GM18505 (cell line): ENCODE measurements around the gene KIF1A.

Source experiments
- ATAC-seq: cut with Tn5 transposase; IDR thresholded peaks from one replicate; pipeline ENCODE4 v1.9.1; 2021; ENCODE audit not compliant: unreplicated experiment
- POLR2A ChIP-seq: IDR thresholded peaks from 4 replicates; pipeline ENCODE4 v1.6.1; 2011; ENCODE audit warnings: borderline replicate concordance; ENCODE audit not compliant: insufficient read depth, insufficient read length; ENCODE audit errors: extremely low read depth

The KIF1A gene

DNA sequence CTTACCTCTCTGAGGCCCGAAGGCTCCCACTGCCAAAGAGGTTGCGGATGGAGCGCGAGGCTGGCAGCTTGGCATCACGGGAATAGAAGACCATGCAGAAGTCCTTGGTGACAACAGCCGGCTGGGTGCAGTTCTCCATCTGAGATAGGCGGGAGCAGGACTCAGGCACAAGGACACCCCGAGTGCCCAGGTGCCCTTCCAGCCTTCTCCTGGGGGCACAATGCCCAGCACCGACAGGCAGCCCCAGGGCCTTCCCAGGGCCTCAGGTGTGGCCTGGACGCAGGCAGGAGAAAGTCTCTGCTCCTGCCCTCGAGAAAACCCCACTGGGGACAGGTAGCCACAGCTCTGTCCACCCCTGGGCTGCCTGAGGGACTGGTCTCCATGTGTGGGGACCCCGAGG is 94.8 kb downstream of the KIF1A start:
- ATAC-seq, result no peak
- no peak for TF ChIP-seq POLR2A

DNA sequence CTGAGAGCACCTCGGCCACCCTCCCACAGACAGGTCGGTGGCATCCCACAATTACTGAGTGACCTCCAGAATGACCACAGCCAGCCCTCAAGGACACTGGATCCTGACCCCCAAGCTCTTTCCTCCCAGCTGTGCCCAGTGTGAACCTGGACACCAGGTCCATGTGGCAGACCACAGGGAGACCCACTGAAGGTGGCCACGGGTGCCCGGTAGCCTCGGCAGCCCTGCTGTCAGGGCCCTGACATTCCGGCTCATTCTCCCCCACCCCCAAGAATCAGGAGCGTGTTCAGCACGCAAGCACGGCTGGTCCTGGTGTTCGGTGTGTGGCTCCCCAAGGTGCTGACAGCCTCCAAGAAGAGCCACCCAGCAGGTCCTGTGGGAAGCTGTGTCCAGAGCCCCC is 95.6 kb downstream of the KIF1A start:
- ATAC-seq, result no peak
- no peak for TF ChIP-seq POLR2A

DNA sequence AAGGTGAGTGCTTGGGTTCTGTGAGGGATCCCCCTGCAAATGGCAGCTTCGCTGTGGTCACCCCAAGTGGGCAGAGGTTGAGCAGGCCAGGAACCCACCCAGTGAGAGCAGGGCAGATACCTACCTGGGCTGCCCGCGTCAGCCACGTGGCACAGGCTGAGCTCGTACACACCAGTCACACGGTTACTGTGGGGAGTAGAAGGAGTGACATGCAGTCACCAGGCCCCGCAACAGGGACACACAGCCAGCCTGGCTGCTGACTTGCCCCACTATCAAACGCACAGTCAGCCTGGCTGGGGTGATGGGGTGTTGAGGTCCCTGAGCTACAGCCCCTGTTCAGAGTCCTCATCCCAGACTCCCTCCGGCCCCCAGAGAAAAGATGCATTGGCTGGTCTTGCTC is 96.2 kb downstream of the KIF1A start:
- ATAC-seq, result no peak

DNA sequence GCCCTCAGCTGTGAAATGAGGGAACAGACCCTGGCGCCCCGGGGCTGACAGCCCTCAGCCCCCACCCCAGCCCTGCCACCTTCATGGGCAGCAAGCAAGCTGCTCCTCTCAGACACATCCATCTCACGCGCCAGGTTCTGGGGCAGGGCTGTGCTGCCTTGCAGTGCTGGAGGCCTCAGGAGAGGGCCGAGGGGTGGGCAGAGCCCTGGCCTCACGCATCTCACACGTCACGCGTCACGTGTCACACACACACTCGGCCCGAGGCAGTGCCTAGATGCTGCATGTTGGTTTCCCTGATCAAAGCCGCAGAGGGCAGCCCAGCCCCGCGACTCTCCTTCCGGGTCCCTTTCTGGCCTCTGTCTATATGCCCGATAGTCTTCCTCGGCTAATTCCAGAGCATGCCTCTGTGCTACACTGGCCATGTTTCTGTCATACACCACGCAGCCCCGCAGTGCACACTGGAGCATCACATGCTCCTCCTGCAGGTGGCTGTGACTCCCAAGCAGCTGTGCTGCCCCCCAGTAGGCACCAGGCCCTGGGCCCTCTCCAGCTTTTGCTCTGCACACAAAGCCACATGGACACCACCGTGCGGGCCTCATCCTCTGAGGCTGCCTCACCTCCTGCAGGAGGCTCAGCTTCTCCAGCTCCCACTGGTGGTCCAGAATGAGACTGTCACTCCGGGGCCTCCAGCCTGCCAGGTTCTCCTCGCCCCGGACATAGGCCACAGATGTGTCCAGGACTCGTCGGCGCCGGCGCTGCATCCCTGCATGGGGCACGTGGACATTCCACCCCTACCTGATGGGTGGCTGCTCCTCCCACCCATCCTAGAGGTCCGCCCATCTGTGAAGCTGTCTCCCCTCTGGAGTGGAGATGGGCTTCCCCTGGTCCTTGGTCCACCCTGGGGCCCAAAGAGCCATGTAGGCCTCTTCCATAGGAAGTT is 97.0 kb downstream of the KIF1A start:
- no peak for ATAC-seq
- no peak for TF ChIP-seq POLR2A

More for the DNA sequence above, 96.2 kb downstream of the KIF1A start:
- no peak for TF ChIP-seq POLR2A

DNA sequence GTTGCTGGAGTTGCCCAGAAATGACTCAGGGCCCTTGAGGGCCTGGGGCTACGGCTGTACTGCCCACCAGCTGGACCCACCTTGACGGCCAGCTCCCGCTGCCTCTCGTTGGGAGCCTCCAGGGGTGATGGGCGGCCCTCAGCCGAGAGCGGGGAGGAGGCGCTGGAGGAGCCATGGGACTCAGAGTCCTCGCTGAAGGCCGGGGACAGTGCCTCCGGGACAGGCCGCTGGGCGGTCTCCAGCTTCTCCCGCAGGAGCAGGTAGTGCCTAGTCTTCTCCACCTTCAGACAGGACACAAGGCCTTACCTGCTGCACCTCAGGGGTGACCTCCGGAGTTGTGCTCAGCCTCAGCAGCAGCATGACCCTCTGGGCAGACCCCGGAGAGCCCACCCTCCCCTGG is 97.6 kb downstream of the KIF1A start:
- ATAC-seq, result no peak
- no peak for TF ChIP-seq POLR2A

DNA sequence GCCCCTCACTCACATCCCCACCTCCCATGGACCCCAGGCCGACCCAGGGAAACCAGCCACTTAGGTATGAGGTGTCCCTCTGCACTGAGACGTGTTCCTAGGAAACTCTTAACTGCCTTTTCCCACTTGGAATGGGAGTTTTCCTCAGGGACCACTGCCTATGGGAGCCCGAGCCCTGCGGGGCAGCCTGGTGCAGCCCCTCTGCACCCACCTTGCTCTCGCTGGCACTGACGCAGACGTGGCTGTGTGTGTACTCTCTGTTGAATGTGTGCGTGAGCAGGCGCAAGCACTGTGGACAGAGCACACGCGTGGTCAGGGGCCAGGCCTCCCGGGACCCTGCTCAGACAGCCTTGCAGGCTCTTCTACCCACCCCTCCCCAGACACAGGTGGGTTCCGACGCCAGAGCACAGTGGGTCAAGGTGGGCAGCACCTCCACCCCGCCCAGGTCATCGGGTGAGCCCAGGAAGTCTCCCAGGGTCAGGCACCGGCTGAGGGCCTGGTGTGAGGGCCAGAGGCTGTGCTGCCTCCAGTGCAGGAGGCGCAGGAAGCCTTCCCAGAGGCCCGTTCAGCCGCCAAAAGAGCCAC is 98.3 kb downstream of the KIF1A start:
- no peak for TF ChIP-seq POLR2A
- ATAC-seq, result no peak

DNA sequence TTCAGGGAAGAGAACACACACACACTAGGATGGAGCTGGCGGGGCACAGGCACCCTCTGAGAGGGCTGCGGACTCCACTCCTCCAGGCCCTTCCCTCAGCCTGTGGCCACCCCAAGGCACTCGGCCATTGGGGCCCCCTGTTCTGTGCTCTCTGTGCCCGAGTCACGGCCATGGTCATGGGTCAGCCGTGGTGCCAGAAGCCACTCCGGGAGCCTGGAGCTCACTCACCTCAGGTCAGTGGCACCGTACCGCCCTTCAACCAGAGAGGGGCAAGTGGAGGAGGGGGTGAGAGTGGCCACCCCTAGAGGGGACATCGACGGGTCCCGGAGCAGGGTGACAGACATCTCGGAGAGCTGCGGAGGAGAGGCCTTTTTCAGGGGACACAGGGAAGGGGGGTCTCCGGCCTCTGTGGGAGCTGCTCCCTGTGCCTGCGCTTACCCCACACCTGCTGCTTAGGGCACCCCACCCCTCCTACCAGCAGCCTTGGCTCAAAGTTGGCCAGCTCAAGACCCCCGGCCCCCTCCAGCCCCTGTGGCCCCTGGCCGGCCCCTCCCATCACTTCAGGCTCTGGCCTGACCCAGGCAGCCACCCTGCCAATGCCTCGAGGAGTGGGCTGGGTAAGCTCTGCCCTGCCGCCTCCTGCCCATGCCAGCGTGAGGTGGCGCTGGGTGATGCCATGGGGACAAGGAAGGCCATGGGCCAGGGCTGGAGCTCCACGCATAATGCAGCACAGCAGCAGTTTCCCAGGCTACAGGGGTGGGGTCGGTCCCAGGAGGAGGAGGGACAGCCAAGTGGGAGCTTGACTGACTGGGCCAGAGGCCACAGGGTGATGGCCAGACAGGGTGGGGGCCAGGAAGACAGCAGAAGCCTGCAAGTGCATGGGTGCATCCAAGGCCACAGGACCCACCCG is 99.1 kb downstream of the KIF1A start:
- ATAC-seq, result no peak
- TF ChIP-seq POLR2A, result no peak

DNA sequence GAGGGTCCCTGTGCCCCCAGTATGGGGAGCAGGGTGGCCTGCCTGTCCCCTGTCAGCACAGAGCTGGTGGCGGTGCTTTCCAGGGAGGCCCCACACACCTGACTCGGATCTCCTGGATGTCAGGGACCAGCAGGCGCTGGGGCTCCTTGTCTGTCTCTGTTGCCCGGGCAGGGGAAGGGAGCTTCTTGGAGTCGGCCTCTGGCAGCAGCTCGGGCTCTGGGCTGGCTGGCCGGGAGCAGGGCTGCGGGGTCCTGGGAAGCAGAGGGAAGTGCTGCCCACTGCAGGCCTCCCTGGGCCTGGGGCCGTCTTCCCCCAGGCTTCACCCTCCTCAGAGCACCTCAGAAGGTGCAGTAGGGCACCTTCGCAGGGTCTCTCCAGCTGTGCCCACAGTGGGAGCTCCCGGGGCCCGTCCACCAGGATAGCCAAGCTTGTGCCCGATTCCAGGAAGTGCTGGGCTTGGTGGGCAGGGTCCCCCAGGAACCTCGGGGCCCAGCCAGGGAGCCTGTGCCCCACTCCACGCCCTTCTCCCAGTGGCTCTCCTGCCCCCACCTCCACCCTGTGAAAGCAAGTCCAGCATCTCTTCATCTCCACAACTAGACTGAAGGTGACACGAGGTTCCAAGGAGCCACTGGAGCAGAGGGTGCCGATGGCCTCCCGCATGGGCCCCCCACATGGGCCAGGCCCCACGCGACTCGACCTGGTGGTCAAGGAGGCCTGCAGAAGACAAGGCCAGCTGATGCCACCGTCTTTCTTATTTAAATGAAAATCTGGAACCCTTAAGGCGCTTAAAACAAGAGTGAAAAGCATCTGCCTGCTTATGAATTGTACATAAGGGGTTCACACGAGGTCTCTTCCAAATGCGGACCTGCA is 100.1 kb downstream of the KIF1A start:
- TF ChIP-seq POLR2A, result no peak
- no peak for ATAC-seq

DNA sequence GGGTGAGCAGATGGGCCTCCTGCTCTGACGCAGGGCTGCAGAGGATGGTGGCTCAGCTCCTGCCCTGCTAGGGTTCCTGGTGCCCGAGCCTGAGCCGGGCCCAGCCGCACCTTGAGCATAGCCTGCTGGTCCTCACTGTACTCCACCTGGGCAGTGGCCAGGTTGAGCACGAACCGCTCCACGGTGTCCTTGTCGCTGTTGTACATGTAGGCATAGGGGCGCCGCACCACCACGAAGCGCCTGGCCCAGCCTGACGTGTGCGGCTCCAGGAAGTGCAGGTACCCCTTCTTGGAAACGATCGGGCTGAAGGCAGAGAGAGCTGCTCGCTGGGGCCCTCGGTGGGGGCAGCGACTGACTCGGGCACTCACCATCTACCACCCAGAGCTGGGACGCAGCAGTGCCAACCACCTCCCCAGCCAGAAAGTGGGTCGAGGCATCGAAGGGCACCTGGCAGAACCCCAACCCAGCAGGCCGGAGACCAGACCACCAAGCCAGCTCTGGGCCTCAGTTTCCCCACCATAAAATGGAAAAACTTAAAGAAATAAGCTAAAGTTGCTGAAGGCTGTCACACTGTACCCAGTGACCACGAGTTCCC is 101.0 kb downstream of the KIF1A start:
- no peak for ATAC-seq
- no peak for TF ChIP-seq POLR2A

DNA sequence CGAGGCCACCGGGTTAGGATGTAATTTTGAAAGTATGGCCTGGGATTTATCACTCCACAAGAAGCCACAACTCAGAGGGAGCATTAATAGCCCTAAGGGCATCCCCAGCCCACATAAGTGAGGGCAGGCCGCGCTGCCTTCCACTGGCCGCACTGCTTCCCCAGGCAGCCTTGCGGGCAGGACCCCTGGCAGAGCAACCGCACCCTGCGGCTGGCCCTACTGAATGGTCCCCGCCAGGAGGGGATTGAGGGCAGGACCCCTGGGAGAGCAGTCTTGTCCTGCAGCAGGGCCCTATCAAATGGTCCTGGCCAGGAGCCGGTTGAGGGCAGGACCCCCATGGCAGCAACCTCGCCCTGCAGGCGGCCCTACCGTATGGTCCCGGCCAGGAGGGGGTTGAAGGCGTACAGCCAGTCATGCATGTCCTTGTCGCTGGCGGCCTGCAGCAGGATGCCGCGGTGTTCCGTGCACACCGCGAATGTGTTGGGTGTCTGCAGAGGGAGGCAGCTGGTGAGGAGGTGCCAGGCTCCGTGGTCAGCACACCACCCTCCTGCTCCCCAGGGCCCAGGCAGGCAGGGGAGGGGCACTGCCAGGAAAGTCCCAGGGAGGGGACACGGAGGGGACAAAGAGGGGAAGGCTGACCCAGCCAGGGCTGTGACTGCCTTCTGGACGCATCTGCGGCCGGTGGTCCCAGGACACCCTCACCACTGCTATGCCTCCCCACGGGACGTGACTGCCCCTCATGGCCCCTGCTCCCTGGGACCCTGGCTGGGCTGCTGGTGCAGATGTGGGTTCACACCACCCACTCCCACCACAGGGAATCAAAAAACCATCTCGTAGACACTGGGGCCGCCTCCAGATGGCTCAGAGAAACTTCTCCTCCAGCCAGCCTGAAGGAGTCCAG is 102.1 kb downstream of the KIF1A start:
- ATAC-seq, result no peak
- no peak for TF ChIP-seq POLR2A

DNA sequence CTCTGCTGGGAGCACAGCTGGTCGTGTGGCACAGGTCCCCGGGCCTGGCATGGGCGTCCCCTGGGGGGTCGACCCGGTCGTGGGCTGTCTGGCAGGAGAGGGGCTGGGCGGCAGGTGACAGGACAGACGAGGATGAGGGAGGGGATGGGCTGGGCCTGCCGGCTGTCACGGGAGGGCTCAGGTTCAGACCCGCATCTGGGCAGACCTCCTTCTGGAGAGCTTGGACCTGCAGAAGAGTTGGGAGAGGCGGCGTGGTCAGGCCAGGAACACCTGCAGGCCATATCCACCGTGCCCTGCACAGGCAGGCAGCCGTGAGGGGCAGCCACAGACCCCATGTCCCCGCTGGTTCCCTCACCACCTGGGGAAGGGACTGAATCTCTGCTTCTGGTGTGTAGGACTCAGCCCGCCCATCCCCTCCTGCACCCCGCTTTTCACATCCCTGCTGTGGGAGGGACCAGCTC is 102.8 kb downstream of the KIF1A start:
- no peak for ATAC-seq
- TF ChIP-seq POLR2A, result no peak
